AG10803 (cell line): ENCODE data around the gene EXOC7.
"Not testable (repeated sequence)": the region's sequence is repeated elsewhere in the genome, so short reads cannot be mapped to it uniquely, and the experiment has no call there.

Source experiments
- DNase-seq: peaks from one replicate; pipeline ENCODE4 v3.0.0; 2010; ENCODE audit warnings: low read depth
- H3K4me3 ChIP-seq: 2 replicates; pipeline ENCODE4 v1.5.1; 2011; ENCODE audit warnings: mild to moderate bottlenecking, low read length, control low read depth
- TF ChIP-seq, protein P1 (sequence below): conservative IDR thresholded peaks from 2 replicates; pipeline ENCODE4 v1.5.1; 2011; ENCODE audit warnings: mild to moderate bottlenecking, low read length, control low read depth, inconsistent platforms

Gene EXOC7

DNA sequence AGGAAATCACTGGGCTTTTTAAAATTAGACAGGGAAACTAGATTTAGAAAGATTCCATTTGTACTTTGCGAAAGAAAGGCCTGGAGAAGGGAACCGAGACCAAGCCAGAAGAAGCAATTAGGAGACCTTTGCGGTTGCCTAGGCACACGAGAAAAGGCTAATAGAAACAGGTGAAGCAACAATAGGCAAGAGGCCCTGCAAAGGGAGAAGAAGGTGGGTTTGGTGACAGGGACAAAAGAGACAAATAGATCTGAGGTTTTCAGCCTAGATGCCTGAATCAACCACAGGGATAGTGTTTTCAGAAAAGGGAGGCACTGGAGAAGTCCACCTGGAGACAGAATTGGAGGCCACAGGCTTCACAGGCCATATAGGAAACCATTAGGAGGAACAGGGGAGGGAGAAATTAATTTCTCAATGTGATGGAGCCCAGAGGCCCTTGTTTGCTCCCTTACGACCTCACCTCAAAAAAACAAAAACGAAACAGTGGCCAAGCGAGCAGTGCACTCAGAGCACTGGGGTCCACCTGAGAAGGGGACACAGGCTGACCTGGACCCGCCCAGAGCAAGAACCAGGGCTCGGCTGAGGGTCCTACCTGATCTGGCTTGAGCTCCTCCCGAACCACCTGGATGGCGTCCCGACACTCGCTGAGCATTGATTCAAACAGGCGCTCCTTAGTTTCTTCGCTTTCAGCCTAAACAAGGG, 53.6 kb downstream of the EXOC7 start:
- no peak for DNase-seq
- no peak overlapping the region for H3K4me3 ChIP-seq
- TF ChIP-seq, protein P1, sequence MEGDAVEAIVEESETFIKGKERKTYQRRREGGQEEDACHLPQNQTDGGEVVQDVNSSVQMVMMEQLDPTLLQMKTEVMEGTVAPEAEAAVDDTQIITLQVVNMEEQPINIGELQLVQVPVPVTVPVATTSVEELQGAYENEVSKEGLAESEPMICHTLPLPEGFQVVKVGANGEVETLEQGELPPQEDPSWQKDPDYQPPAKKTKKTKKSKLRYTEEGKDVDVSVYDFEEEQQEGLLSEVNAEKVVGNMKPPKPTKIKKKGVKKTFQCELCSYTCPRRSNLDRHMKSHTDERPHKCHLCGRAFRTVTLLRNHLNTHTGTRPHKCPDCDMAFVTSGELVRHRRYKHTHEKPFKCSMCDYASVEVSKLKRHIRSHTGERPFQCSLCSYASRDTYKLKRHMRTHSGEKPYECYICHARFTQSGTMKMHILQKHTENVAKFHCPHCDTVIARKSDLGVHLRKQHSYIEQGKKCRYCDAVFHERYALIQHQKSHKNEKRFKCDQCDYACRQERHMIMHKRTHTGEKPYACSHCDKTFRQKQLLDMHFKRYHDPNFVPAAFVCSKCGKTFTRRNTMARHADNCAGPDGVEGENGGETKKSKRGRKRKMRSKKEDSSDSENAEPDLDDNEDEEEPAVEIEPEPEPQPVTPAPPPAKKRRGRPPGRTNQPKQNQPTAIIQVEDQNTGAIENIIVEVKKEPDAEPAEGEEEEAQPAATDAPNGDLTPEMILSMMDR = no peak

DNA sequence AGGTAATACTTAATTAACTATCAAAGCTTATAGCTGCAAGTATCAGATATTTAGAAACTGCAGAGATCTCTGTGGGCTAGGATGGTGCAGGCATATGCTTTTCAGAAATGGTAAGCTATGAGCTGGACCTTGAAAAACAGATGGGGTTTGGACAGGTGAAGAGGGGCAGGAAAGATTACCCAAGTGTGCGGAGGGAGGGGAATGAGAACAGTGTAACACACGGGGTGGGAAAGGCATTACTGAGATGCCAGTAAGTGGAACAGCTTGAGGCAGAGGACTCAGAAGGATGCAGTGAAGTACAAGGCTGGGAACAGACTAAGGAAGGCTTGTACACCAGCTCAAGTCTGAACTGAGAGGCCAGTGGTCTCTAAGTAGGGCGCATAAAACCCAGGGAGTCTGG, 54.3 kb downstream of the EXOC7 start:
- no peak for DNase-seq
- no peak overlapping the region for H3K4me3 ChIP-seq
- TF ChIP-seq, protein P1 = no peak

GRCh38 chr17:76048711-76049110, 54.9 kb downstream of the EXOC7 start:
- no peak for DNase-seq
- TF ChIP-seq, protein P1 = no peak
- H3K4me3 ChIP-seq = no peak overlapping the region

DNA sequence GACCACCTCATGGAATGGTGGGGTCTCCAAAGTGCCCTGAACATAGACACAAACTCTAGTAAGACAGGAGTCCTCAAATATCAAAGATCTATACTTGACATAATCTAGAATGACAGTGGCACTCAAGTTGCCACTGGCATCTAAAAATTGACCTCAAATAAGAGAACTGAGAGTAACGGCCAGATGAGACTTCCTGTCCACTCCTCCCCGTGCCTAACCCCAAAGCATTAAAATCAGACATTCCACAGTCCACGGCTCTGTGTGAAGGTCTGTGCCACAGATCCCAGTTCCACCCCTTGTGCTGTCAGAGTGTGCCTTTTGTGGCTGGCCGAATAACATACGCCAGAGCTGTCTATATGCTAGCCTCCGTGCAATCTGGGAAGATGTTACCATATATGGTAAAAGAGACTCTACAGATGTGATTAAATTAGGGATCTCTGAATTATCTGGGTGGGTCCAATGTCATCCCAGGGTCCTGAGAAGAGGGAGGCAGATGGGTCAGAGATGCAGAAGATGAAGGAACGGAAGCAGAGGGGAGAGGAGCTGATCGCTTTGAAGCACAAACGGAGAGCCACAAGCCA, 55.5 kb downstream of the EXOC7 start:
- no peak for DNase-seq
- TF ChIP-seq, protein P1 = no peak
- no peak overlapping the region for H3K4me3 ChIP-seq

- no peak for DNase-seq
- TF ChIP-seq, protein P1 = no peak
- H3K4me3 ChIP-seq = no peak overlapping the region
Measured at GRCh38 chr17:76046064-76046463, 57.5 kb downstream of the EXOC7 start.

GRCh38 chr17:76044475-76045007, 59.0 kb downstream of the EXOC7 start:
- H3K4me3 ChIP-seq, DNase-seq: not testable (repeated sequence)

- H3K4me3 ChIP-seq, DNase-seq: not testable (repeated sequence)
Measured at GRCh38 chr17:76042868-76043267, 60.7 kb downstream of the EXOC7 start.

DNA sequence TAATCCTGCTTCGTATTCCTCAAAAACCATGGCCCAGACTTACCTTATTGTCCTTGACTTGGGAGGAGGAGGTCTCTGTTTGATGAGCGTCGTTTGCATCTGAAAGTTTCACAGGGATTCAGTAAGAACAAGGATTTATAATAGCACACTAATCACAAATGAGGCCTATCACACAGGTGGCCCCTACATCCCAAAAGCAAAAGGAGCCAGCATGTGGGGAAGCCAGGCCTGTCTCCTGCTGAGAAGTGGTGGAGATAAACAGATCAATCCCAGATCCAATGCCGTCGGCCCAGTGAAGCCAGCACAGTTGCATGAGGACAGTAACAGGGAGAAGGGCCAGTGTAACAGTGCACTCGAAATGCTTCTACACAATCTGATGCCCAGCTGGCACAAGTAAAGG, 63.2 kb downstream of the EXOC7 start:
- DNase-seq = no peak
- TF ChIP-seq, protein P1 = no peak
- no peak overlapping the region for H3K4me3 ChIP-seq
